Measurements from ENCODE around the gene RAB3B.

The RAB3B gene

DNA sequence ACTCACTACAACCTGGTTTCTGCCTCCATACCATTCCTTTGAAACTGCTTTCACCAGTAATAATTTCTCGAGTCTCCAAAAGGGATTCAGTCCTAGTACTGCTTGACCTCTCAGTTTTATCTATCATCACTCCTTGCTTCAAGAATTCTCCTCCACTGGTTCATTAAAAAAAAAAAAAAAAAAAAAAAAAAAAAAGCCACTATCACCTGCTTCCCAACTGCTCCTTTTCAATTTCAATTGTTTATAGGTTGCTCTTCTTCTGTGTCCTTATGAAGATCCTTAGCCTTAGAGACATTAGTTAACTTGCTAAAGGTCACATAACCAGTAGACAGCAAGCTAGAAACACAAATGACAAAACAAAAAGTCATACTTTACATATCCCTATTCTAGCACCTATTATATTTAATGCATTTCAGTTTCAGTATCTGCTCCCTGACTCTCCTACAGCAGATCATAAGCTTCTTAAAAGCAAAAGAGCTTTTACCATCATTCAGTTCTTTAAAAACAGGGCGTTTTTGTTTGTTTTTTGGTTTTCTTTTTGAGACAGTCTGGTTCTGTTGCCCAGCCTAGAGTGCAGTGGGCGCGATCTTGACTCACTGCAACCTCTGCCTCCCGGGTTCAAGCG, 119.0 kb downstream of the RAB3B start:
- no peak for DNase-seq (ENCODE audit: low read depth in 2 of 2)

DNA sequence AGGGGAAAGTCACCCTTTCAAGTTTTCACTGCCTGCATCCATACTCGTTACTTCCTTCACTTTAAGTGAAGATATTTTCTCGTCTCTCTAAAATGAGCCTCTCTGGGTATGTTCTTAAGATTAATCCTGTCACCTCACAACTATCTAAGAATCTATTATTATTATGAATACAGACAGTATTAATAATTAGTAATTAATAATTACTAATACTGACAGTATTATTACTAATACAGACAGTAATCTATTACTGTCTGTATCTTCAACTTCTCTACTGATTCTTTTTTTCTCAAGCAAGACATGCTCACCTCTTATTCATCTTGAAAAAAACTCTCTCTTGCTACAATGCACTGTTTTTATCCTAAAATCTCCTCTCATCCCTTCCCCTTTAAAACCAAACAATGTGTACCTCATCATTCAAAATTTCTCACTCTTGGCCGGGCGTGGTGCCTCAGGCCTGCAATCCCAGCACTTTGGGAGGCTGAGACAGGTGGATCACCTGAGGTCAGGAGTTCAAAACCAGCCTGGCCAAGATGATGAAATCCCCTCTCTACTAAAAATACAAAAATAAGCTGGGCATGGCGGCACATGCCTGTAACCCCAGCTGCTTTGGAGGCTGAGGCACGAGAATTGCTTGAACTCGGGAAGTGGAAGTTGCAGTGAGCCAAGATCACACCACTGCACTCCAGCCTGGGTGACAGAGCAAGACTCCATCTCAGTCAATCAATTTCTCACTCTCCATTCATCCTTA, 119.7 kb downstream of the RAB3B start:
- no peak for DNase-seq (ENCODE audit: low read depth in 2 of 2)

DNA sequence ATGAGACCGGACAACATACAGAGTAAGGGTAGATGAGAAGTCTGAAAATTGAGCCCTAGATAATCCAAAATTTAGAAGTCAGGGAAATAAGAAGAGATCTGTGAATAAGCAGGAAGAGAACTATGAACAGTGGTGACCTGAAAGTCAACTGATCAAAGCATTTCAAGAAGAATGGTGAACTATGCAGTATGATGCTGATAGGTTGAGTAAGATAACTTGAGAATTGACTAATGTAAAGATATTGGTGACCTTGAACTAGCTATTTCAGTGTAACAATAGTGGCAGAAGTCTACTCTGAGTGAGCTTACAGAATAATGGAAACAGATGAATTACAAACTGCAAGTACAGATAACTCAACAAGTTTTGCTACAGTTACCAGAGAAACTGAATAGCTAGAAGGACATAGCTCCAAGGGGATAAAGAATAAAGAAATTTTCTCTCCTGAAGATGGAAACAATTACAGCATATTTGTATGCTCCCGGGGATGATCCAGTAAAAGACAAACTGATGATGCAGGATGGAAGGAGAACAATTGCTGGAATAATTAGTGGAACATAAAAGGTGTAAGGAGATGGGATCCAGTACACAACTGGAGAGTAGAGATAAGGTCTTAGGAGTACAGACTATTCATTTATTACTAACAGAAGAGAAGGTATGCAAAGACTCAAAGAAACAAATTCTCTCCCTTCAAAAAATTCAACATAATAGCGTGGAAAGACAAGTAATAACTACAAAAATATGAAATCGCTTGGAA, 122.8 kb downstream of the RAB3B start:
- no peak for DNase-seq (ENCODE audit: low read depth in 2 of 2)

DNA sequence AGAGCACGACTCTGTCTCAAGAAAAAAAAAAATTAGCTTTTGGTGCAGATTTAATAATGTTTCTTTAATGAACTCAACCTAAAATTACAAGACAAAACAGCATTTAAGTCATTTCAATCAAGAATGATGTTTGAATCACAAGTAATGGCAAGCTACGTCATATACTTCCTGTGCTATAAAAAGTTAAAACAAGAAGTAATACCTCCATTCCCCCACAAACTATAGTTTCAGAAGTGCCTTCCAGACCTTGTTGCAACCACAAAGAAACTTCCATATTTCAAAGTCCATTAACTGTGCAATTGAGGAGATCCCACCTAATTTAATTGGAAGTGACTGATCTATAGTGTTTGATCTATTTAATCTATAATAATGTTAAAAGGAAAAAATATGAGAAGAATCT, 127.1 kb downstream of the RAB3B start:
- DNase-seq (ENCODE audit: low read depth in 2 of 2), result no peak

DNA sequence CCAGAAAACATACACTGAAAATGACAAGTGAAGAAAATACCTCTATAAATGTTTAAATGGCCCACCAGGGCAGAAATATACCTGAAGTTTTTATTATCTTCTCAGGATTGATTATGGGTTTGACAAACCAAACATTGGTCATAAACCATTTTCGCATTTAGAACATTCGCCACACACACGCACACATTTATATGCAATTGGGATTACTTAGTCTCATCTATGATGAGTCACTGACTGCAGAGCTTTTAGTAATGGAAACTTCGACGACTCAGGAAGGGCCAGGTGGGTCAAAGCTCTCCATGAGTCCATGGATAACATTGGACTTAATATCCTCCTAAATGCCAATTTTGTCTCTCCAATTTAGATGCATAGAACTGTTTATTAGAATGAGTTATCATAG, 128.8 kb downstream of the RAB3B start:
- DNase-seq (ENCODE audit: low read depth in 2 of 2), result no peak

DNA sequence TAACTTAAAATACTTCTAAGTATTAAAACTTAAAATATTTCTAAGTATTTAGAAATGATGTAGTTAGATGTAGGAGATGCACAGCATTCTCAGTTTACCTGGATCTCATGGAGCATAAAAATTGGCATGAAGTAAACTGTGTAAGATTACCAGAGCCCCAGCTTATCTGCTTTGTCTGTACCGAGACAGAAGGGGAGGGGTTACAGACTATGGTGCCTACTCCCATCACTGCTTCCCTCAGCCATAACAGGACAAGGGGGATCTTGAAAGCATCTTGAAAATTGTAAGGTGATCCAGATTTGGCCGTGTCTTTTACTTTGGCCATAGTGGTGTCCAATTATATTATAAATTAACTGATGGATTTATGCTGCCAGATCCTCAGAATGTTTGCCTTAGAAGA, 130.8 kb downstream of the RAB3B start:
- DNase-seq (ENCODE audit: low read depth in 2 of 2), result no peak

DNA sequence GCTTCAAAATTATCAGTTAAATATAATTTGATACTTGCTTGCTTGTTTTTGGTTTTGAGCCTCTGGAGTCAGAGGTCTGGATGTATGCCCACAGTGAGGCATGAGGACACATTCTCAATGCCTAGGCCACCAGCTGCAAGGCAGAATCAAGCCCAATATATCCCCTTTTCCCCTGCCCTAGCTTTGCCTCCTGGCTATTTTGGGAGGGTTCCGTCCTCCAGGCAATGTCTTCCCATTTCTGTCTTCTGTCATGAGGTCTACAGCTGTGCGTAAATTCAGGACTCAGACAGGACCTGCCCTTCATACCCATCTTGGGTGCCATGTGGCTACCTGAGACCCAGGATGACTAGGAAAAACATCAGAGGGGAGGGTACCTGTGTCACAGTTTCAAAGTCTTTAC, 131.2 kb downstream of the RAB3B start:
- DNase-seq (ENCODE audit: low read depth in 2 of 2), result no peak

DNA sequence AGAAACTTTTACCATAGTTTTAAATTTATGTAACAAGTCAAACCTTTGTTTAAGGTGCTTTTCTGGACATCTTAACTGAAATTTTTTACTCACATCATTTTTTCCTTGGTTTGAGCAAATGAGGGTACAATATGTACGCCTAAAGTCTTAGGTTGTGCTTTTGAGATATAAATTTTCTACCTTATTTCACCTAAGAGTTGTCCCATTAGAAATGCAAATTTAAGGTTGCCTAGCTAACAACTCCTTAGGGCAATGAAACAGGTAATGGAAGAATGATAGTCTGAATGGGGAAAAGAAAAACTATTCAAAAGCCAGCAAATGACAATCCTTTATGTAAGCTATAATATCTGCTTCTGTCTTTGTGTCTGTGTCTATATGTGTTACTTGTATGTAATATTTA, 131.6 kb downstream of the RAB3B start:
- DNase-seq (ENCODE audit: low read depth in 2 of 2), result no peak

All from stimulated activated CD8-positive, alpha-beta memory T cell treated with anti-CD3 and anti-CD28 coated beads, Interleukin-7, amount 100 ng/mL, for 4 hours (primary cell).